Loucy (cell line): ENCODE data around the gene STMN3.

Source experiments
- H2AFZ ChIP-seq: fragments of 200-600 bp; sonication (generic); 2 replicates; pipeline ENCODE4 v1.6.0; 2016; ENCODE audit warnings: antibody characterized with exemption, mild to moderate bottlenecking, low read length, moderate library complexity
- H3F3A ChIP-seq: fragments of 200-600 bp; 2 replicates; pipeline ENCODE4 v1.6.0; 2016; ENCODE audit warnings: antibody characterized with exemption, low read depth, mild to moderate bottlenecking
- H3K27me3 ChIP-seq: fragments of 200-600 bp; sonication (generic); 2 replicates; pipeline ENCODE4 v1.6.1; 2014; ENCODE audit warnings: low read length, mild to moderate bottlenecking; ENCODE audit not compliant: insufficient read depth, poor library complexity, severe bottlenecking
- H3K36me3 ChIP-seq: fragments of 200-600 bp; sonication (generic); 2 replicates; pipeline ENCODE4 v1.6.1; 2016; ENCODE audit warnings: low read length; ENCODE audit not compliant: insufficient read depth
- H3K4me1 ChIP-seq: fragments of 200-600 bp; sonication (generic); 2 replicates; pipeline ENCODE4 v1.5.1; 2014; ENCODE audit warnings: low read length, mild to moderate bottlenecking; ENCODE audit not compliant: insufficient read depth, poor library complexity, severe bottlenecking
- H3K4me2 ChIP-seq: fragments of 200-600 bp; sonication (generic); 2 replicates; pipeline ENCODE4 v1.6.0; 2014; ENCODE audit warnings: antibody characterized with exemption, low read length, low read depth, mild to moderate bottlenecking; ENCODE audit not compliant: poor library complexity, severe bottlenecking
- H3K4me3 ChIP-seq: fragments of 200-600 bp; sonication (generic); 2 replicates; pipeline ENCODE4 v1.5.1; 2014; ENCODE audit warnings: low read length, mild to moderate bottlenecking, mixed read lengths; ENCODE audit not compliant: poor library complexity, severe bottlenecking
- H3K79me2 ChIP-seq: fragments of 200-600 bp; sonication (generic); 2 replicates; pipeline ENCODE4 v1.6.1; 2014; ENCODE audit warnings: low read length; ENCODE audit not compliant: insufficient read depth
- H3K9ac ChIP-seq: fragments of 200-600 bp; sonication (generic); 2 replicates; pipeline ENCODE4 v1.6.0; 2014; ENCODE audit warnings: mild to moderate bottlenecking, low read depth, low read length, moderate library complexity; ENCODE audit not compliant: poor library complexity, severe bottlenecking
- H3K9me2 ChIP-seq: fragments of 200-600 bp; sonication (generic); replicated peaks from 2 replicates; pipeline ENCODE4 v1.6.1; 2016; ENCODE audit warnings: low read depth, low read length, mixed read lengths
- H3K9me3 ChIP-seq: fragments of 200-600 bp; sonication (generic); 2 replicates; pipeline ENCODE4 v1.6.1; 2014; ENCODE audit warnings: mild to moderate bottlenecking, antibody characterized with exemption, low read length, low read depth; ENCODE audit not compliant: insufficient read depth
- H4K20me1 ChIP-seq: fragments of 200-600 bp; sonication (generic); 2 replicates; pipeline ENCODE4 v1.6.0; 2014; ENCODE audit warnings: antibody characterized with exemption, low read length, mild to moderate bottlenecking; ENCODE audit not compliant: insufficient read depth, poor library complexity, severe bottlenecking
- CTCF ChIP-seq: fragments of 200-600 bp; sonication (generic); conservative IDR thresholded peaks from 2 replicates; pipeline ENCODE4 v1.5.1; 2014; ENCODE audit warnings: mild to moderate bottlenecking, antibody characterized with exemption, low read length
- EZH2phosphoT487 ChIP-seq: fragments of 200-600 bp; IDR thresholded peaks from 2 replicates; pipeline ENCODE4 v1.6.1; 2018; ENCODE audit warnings: antibody characterized with exemption, mild to moderate bottlenecking, moderate library complexity, borderline replicate concordance

Gene STMN3

GRCh38 chr20:63696628-63697356 lies 43.6 kb upstream of the STMN3 start, which contains the start of gene TNFRSF6B:
Gene TNFRSF6B, plus strand, starts transcription at chr20:63696652. Its CDS starts 116 bp downstream, at chr20:63696768.
- no peaks in the 10 kb centered on the region for H4K20me1 ChIP-seq
- H3K4me3 ChIP-seq, result no peak within 1 kb of the TSS
- H3K4me1 ChIP-seq, result no peaks in the 10 kb centered on the region
- H3F3A ChIP-seq, result no peaks in the 10 kb centered on the region
- peak within 1 kb of the TSS; percentile 34 for H3K4me2 ChIP-seq
- TF ChIP-seq EZH2phosphoT487, result no peak
- no peaks in the 10 kb centered on the region for H3K27me3 ChIP-seq
- no peaks in the 10 kb centered on the region for H3K9me3 ChIP-seq
- no peak within 1 kb of the TSS for H2AFZ ChIP-seq
- no peak within 1 kb of the TSS for H3K9ac ChIP-seq
- no peaks in the 10 kb centered on the region for H3K36me3 ChIP-seq
- H3K9me2 ChIP-seq, result no peaks in the 10 kb centered on the region
- no peaks in the 10 kb centered on the region for H3K79me2 ChIP-seq

GRCh38 chr20:63696306-63696627 lies 43.0 kb upstream of the STMN3 start:
- no peaks in the 10 kb centered on the region for H3F3A ChIP-seq
- no peak for TF ChIP-seq CTCF
- no peak for TF ChIP-seq EZH2phosphoT487
- no peaks in the 10 kb centered on the region for H3K79me2 ChIP-seq
- no peaks in the 10 kb centered on the region for H3K9me2 ChIP-seq
- H3K27me3 ChIP-seq, result no peaks in the 10 kb centered on the region
- H3K4me2 ChIP-seq, result peak overlapping the region; percentile 34
- no peaks in the 10 kb centered on the region for H4K20me1 ChIP-seq
- H2AFZ ChIP-seq, result no peak overlapping the region
- no peak overlapping the region for H3K4me3 ChIP-seq
- no peaks in the 10 kb centered on the region for H3K36me3 ChIP-seq
- no peak overlapping the region for H3K9ac ChIP-seq
- no peaks in the 10 kb centered on the region for H3K9me3 ChIP-seq
- no peaks in the 10 kb centered on the region for H3K4me1 ChIP-seq

- H3K9me3 ChIP-seq, result no peaks in the 10 kb centered on the region
- H3K9ac ChIP-seq, result no peak overlapping the region
- H3K27me3 ChIP-seq, result no peaks in the 10 kb centered on the region
- H3K79me2 ChIP-seq, result no peaks in the 10 kb centered on the region
- no peaks in the 10 kb centered on the region for H4K20me1 ChIP-seq
- no peaks in the 10 kb centered on the region for H3K4me1 ChIP-seq
- H2AFZ ChIP-seq, result no peak overlapping the region
- TF ChIP-seq EZH2phosphoT487 (no peak), CTCF (no peak)
- H3K36me3 ChIP-seq, result no peaks in the 10 kb centered on the region
- H3K9me2 ChIP-seq, result no peaks in the 10 kb centered on the region
- H3K4me2 ChIP-seq, result peak overlapping the region; percentile 34
- H3K4me3 ChIP-seq, result no peak overlapping the region
- H3F3A ChIP-seq, result no peaks in the 10 kb centered on the region
Observed at GRCh38 chr20:63695424-63696305, 42.4 kb upstream of the STMN3 start.
